DMS153 treated with DMSO at 0.1 percent for 48 hours (cell line): ENCODE measurements around the gene GREB1.

ENCODE experiments used
- DNase-seq: peaks from one replicate; lab custom pipeline; 2025; ENCODE audit not compliant: unreplicated experiment; lab: John Stamatoyannopoulos, UW

GREB1 gene

DNA sequence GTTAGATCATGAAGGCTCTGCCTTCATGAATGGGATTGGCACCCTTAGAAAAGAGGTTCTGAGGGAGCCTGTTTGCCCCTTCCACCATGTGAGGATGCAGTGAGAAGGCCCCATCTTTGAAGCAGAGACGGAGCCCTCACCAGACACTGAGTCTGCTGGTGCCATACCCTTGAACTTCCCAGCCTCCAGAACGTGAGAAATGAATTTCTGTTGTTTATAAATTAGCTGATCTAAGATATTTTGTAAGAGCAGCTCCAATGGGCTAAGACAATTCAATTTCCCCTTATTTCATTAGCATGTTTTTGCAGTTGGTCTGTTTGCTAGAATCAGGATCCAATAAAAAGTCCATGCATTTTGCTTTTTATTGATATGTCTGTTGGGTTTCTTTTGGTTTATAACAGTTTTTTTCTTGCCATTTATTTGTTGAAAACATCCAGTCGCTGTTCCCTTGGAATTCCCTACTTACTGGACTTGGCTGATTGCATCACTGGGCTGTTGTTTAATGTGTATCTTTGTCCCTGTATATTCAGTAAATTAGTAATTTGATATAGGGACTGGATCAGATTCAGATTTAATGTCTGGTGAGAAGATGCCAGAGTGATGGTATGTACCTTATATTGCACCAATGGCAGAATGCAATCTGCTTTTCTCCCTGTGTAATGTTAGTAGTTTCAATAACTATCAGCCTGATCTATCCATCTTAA, 24.0 kb upstream of the GREB1 start:
- no peak for DNase-seq

DNA sequence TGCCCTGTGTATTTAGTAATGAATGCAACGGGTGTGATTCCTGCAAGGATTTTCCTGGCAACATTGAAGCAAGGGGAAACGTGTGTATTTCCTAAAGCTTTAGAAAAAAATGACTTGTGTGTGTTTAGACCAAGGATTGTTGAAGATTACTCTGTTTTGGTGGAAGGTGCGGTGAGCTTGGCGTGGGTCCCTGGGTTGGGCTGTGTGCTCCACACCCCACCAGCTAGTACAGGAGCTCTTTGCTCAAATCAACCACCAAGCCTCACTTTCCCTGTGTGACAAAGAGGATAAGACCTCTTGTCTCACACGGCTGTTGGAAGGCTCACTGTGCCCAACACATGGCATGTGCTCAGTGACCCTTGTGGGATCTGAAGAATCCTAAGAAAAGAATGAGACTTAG, 21.4 kb upstream of the GREB1 start:
- no peak for DNase-seq

- DNase-seq, result no peak
Measured at GRCh38 chr2:11513319-11513718, 20.5 kb upstream of the GREB1 start.

GRCh38 chr2:11514081-11514730, 19.6 kb upstream of the GREB1 start:
- DNase-seq, result no peak

DNA sequence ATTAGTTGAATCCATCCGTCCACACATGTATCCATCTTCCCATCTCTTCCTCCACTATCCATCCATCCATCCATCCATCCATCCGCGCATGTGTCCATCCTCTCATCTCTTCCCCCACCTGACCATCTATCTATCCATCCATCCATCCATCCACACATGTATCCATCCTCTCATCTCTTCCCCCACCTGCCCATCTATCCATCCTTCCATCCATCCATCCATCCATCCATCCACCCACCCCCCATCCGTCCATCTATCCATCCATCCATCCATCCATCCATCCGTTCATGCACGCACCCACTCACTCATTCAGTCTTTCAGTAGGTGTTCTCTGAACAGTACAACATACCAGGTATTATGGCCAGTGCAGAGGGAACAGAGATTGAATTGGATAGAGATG, 18.9 kb upstream of the GREB1 start:
- no peak for DNase-seq

GRCh38 chr2:11515490-11515981, 18.3 kb upstream of the GREB1 start:
- DNase-seq, result no peak

DNA sequence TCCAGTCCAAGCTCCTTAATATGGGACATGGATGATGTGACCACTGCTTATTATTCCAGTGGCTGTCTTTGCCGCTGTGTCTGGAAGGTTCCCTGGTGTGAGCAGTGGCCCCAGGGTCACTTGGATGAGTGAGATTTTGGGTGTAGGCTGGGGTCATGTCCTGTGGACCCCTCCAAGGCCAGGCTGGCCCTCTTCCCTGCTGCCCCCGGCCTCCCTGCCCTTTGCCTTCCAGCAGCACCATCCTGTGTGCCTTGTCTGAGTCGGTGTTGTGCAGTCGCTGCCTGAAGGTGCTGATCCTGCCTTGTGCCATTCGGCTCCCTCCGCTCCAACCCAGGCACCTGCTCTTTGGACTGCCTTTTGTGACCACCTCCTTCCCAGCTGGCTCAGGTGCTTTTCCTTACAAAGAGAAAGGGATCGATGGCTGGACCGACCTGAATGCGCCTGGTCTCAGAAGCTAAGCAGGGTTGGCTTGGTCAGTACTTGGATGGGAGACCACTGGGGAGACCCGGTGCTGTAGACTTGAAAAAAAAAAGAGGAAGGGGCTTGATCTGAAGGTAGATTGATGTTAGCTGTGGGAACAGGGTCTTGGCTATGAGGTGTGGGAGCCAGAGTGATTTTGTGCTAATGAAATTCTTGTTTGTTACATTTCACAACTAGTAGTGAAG, 16.7 kb upstream of the GREB1 start:
- no peak for DNase-seq

GRCh38 chr2:11517906-11518305, 15.9 kb upstream of the GREB1 start:
- DNase-seq, result no peak

DNA sequence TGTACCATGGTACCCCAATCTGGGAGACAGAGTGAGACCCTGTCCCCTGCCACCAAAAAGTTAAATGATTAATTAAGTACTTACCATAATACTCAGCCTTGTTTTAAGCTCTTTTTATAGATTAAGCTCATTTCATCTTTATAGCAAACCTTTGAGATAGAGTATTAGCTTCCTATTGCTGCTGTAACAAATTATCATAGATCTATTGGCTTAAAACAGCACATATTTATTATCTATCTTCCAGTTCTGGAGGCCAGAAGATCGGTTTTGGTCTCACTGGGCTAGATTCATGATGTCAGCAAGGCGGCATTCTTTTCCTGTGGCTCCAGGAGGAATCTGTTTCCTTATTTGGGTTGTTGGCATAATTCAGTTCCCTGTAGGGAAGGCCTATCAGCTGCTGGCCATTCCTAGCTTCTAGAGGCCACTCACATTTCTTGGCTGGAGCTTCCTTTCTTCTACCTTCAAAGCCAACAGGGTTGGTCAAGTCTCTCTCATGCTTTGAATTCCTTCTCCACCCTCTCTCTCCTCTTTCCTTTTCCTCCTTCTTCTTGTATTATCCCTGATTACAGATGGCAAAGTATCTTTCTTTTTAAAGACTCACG, 13.7 kb upstream of the GREB1 start:
- no peak for DNase-seq

- DNase-seq, result no peak
Measured at GRCh38 chr2:11521775-11522174, 12.1 kb upstream of the GREB1 start.

DNA sequence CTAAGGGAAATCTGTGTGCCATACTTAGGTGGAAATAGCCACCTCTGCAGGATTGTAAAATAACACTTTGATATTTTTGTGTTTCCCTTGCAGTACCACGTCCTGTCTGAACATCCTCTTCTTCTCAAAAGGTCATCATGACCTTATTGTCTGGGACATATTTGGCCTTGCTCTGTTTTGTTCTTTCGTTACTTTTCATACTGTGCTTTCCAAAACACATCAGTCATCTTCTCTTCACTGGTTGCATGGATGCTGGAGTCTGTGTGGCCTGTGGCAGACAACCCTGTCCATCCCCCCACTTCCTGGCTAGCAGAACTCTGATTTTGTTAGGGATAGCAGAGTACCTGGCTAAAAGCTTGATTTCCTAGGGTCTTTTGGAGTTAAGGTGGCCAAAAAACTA, 9.4 kb upstream of the GREB1 start:
- no peak for DNase-seq

DNA sequence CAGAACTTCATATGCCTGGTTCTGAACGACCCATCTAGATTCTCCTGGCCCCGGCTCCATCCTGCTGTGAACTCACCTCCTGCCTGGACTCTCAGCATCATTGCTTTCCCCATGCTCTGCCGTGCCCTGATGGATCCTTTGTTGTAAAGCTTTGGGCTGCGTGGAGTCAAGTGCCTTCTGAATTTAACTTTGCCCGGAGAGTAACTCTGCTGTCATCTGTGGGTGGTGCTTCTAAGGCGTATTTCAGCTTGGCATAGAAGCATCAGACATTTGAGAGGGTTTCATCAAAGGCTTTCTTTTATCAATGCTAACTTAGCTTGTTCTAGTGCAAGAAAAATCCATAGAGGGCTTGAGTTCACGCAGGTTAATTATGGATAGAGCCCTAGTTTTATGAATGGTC, 8.1 kb upstream of the GREB1 start:
- DNase-seq, result no peak

DNA sequence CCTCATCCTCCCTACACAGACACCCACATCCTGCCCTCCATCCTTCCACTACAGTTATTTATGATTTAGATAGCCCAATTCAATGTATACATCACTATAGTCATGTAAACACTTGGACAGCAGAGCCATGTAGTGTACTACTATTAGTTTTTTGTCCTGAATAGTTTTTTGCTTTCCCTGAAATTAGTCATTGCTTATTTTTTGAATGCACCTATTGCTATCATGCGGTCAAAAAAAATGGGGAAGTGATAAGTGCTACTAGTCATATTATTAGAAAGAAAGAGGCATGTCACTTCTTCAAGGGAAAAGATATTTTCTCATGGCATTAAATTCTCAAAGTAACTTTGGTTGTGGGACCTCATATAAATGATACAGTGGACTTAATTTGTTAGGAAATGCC, 6.8 kb upstream of the GREB1 start:
- DNase-seq, result no peak

- no peak for DNase-seq
Measured at GRCh38 chr2:11528228-11528627, 5.6 kb upstream of the GREB1 start.

DNA sequence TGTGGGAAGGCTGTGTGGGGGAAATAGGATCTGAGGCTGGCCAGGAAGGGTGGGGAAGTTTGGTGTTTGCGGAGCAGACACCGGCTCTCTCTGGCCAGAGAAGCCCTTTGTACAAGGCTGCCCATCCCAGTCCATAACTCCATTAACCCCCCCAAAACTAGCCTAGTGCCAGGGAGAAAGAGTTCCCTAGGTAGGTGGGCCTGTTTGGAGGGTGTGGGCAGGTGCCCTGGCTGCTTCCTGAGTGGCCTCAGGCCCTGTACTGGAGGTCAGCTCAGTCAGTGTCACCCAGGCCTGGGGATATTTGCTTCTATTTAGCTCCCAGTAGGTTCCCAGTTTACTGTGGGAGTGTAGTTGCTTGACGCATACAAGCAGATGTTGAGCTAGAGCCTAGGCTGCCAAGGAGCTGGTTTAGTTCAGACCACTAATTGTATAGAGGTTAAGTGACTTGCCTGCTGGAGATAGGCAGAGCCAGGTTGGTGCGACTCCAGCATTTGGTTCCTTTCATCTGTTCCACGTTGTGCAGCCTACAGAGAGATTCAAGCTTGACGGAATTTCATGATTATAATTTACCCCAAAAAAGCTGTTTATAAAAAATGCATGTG, 2.9 kb upstream of the GREB1 start:
- no peak for DNase-seq

- no peak for DNase-seq
Measured at GRCh38 chr2:11532416-11533055, 1.3 kb upstream of the GREB1 start.

- DNase-seq, result no peak
Measured at GRCh38 chr2:11534071-11534745, 363 bp downstream of the GREB1 start.

DNA sequence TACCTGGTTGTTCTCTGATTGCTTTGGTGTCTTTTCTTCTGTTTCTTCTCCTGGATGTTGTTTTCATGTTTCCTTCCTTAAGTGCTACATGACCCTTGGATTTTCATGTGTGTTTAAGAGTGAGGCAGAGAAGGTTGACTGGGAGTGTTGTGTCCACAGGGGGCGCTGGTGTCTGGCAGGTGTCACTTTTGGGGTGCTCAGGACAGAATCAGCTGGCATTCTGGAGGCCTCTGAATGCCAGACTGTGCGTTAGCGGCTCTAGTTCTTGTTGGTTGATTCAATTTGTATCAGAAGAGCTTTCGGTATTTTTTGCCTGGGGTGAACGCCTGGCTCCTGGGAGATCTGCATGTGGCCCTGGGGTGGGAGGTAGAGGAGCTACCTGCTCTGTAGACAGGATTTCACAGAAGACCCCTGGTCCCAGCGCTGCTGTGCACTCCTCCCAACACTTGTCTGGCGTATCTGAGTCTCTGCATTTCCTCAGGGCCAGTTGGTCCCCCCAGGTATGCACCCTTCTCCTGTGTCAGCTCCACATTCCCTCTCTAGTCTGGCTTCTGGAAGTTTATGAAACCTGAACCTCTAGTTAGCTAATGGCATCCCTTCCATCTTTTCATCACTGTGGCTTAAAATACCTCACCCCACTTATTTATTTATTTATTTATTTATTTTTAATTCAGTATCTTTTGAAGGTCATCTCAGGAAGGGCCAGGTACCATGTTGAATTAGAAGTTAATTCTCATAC, 1.1 kb downstream of the GREB1 start:
- DNase-seq, result no peak

- no peak for DNase-seq
Measured at GRCh38 chr2:11535899-11536344, 2.1 kb downstream of the GREB1 start.

GRCh38 chr2:11537951-11538350, 4.1 kb downstream of the GREB1 start:
- DNase-seq, result no peak
